Astrocyte of the spinal cord (primary cell): Measurements from ENCODE around the gene SSR1.

Experiments
- DNase-seq: peaks from one replicate; pipeline ENCODE4 v3.0.0; 2011; ENCODE audit warnings: low read depth, low spot score
- H3K4me3 ChIP-seq: 2 replicates; pipeline ENCODE4 v1.5.1; 2011; ENCODE audit warnings: low read depth, mild to moderate bottlenecking, low read length, moderate library complexity
- CTCF ChIP-seq: IDR thresholded peaks from 2 replicates; pipeline ENCODE4 v1.5.1; 2012; ENCODE audit warnings: low read depth, mild to moderate bottlenecking, low read length, inconsistent platforms
- in situ Hi-C: cut with HindIII; loops from 2 replicates; pipeline ENCODE4 v1.10.0; 2017; ENCODE audit warnings: low sequenced_read_pairs

SSR1 gene

GRCh38 chr6:7234547-7234946 lies 78.5 kb downstream of the SSR1 start:
- in situ Hi-C loops = no loop called here
- no peak overlapping the region for H3K4me3 ChIP-seq
- DNase-seq = no peak
- TF ChIP-seq CTCF = no peak

GRCh38 chr6:7232351-7232750 lies 80.6 kb downstream of the SSR1 start:
- DNase-seq = no peak
- no peak overlapping the region for H3K4me3 ChIP-seq
- no peak for TF ChIP-seq CTCF
- in situ Hi-C loops = no loop called here

- H3K4me3 ChIP-seq = no peak overlapping the region
- TF ChIP-seq CTCF = no peak
- in situ Hi-C loops = no loop called here
- no peak for DNase-seq
Measured at GRCh38 chr6:7230956-7231713, 81.9 kb downstream of the SSR1 start.

GRCh38 chr6:7230327-7230691 lies 82.7 kb downstream of the SSR1 start:
- in situ Hi-C loops = no loop called here
- TF ChIP-seq CTCF = no peak

GRCh38 chr6:7229376-7230326 lies 83.3 kb downstream of the SSR1 start:
- in situ Hi-C loops = no loop called here
- no peak for TF ChIP-seq CTCF

More at GRCh38 chr6:7230327-7230691, 82.7 kb downstream of the SSR1 start:
- no peak overlapping the region for H3K4me3 ChIP-seq
- no peak for DNase-seq

GRCh38 chr6:7228662-7229375 lies 84.2 kb downstream of the SSR1 start:
- TF ChIP-seq CTCF = no peak

More at GRCh38 chr6:7229376-7230326, 83.3 kb downstream of the SSR1 start:
- no peak overlapping the region for H3K4me3 ChIP-seq
- no peak for DNase-seq

More at GRCh38 chr6:7228662-7229375, 84.2 kb downstream of the SSR1 start:
- DNase-seq = no peak
- in situ Hi-C loops = no loop called here
- no peak overlapping the region for H3K4me3 ChIP-seq
